ENCODE results near the gene MTHFS. TPM values are rescaled to one million over a fixed set of nuclear protein-coding genes. Genes with fewer than 3 reads are reported as not detected.
A peak's percentile ranks its signal among the peaks of the same experiment; 100 is the strongest.

The MTHFS gene
- total RNA-seq, 1 experiment from 2014 or later: 48.2 TPM

- H3K4me1 ChIP-seq: no peaks in the 10 kb centered on the region
- H3K36me3 Mint-ChIP-seq (ENCODE audit: insufficient read depth, unreplicated experiment): peaks cover 12% of the 10 kb centered on the region
- ChIA-PET CTCF (no interaction called here), POLR2A (no interaction called here)
- intact Hi-C loops (cut with micrococcal nuclease; ENCODE audit: unreplicated experiment): loop anchor here (5.0 kb wide), 1 partner anchor 274 kb away; no protein-coding TSS in a partner anchor
- H3K27ac Mint-ChIP-seq (ENCODE audit: unreplicated experiment): no peak overlapping the region
- no TSS peak for BruUV-seq (replicated peaks)
- H3K4me1 Mint-ChIP-seq (ENCODE audit: low read depth, unreplicated experiment): peaks cover 12% of the 10 kb centered on the region
- no peak overlapping the region for H3K4me3 ChIP-seq (ENCODE audit: low read depth, low read length)
- TF ChIP-seq, protein P1, sequence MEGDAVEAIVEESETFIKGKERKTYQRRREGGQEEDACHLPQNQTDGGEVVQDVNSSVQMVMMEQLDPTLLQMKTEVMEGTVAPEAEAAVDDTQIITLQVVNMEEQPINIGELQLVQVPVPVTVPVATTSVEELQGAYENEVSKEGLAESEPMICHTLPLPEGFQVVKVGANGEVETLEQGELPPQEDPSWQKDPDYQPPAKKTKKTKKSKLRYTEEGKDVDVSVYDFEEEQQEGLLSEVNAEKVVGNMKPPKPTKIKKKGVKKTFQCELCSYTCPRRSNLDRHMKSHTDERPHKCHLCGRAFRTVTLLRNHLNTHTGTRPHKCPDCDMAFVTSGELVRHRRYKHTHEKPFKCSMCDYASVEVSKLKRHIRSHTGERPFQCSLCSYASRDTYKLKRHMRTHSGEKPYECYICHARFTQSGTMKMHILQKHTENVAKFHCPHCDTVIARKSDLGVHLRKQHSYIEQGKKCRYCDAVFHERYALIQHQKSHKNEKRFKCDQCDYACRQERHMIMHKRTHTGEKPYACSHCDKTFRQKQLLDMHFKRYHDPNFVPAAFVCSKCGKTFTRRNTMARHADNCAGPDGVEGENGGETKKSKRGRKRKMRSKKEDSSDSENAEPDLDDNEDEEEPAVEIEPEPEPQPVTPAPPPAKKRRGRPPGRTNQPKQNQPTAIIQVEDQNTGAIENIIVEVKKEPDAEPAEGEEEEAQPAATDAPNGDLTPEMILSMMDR (IDR thresholded peaks at IDR 0.05; ENCODE audit: insufficient read depth in 1 of 2, low read depth in 1 of 2, low read length in 1 of 2, severe bottlenecking in 1 of 2, unreplicated experiment in 1 of 2): no peak
- no peaks in the 10 kb centered on the region for H3K27me3 ChIP-seq (replicated peaks; ENCODE audit: control insufficient read depth, insufficient read depth, low read length)
- DNase-seq: no peak
- no peaks in the 10 kb centered on the region for H3K27me3 Mint-ChIP-seq (ENCODE audit: insufficient read depth, unreplicated experiment)
- no peaks in the 10 kb centered on the region for H3K9me3 Mint-ChIP-seq (ENCODE audit: unreplicated experiment)
- H3K4me3 Mint-ChIP-seq (ENCODE audit: unreplicated experiment): no peak overlapping the region
- H3K9me3 ChIP-seq: no peaks in the 10 kb centered on the region
- no peaks in the 10 kb centered on the region for H3K36me3 ChIP-seq (ENCODE audit: control insufficient read depth, insufficient read depth, low read length)
Measured at GRCh38 chr15:79898369-79898768, 1.6 kb upstream of the MTHFS start.

- H3K27me3 ChIP-seq (replicated peaks; ENCODE audit: control insufficient read depth, insufficient read depth, low read length): no peaks in the 10 kb centered on the region
- TF ChIP-seq, protein P1 (IDR thresholded peaks at IDR 0.05; ENCODE audit: insufficient read depth in 1 of 2, low read depth in 1 of 2, low read length in 1 of 2, severe bottlenecking in 1 of 2, unreplicated experiment in 1 of 2): no peak
- TSS peak; percentile 89 for BruUV-seq (replicated peaks)
- peak overlapping the region; percentile 85 for H3K4me3 Mint-ChIP-seq (ENCODE audit: unreplicated experiment)
- H3K36me3 Mint-ChIP-seq (ENCODE audit: insufficient read depth, unreplicated experiment): peaks cover 13% of the 10 kb centered on the region
- DNase-seq: no peak
- H3K4me1 ChIP-seq: no peaks in the 10 kb centered on the region
- intact Hi-C loops (cut with micrococcal nuclease; ENCODE audit: unreplicated experiment): loop anchor here (1.0 to 5.0 kb wide), 2 partner anchors 162 to 275 kb away; partner anchors contain the start of gene ZFAND6
- ChIA-PET POLR2A (interaction anchor here (0.6 kb wide), 1 partner anchor 12 kb away, joined by 3 read pairs; no protein-coding TSS in a partner anchor), CTCF (interaction anchor here (0.6 kb wide), 1 partner anchor 558 kb away, joined by 3 read pairs; no protein-coding TSS in a partner anchor)
- no peaks in the 10 kb centered on the region for H3K27me3 Mint-ChIP-seq (ENCODE audit: insufficient read depth, unreplicated experiment)
- no peaks in the 10 kb centered on the region for H3K9me3 Mint-ChIP-seq (ENCODE audit: unreplicated experiment)
- H3K4me3 ChIP-seq (ENCODE audit: low read depth, low read length): peak overlapping the region; percentile 87
- H3K36me3 ChIP-seq (ENCODE audit: control insufficient read depth, insufficient read depth, low read length): no peaks in the 10 kb centered on the region
- no peaks in the 10 kb centered on the region for H3K9me3 ChIP-seq
- H3K4me1 Mint-ChIP-seq (ENCODE audit: low read depth, unreplicated experiment): peaks cover 12% of the 10 kb centered on the region
- H3K27ac Mint-ChIP-seq (ENCODE audit: unreplicated experiment): peak overlapping the region; percentile 94
Measured at GRCh38 chr15:79897701-79898113, 893 bp upstream of the MTHFS start.

DNA sequence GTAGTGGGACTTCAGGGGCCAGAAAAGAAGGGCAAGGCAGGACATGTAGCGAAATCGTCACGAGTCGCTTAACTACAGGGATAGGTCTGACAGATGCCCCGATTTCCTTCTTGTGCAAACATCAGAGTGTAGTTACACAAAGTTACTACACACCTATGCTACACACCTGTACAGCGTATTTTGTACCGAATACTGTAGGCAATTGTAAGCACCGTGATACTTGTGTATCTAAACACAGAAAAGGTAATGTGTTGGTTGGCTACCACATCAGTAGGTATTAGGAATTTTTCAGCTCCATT is 515 bp upstream of the MTHFS start:
- H3K9me3 Mint-ChIP-seq (ENCODE audit: unreplicated experiment): no peaks in the 10 kb centered on the region
- H3K4me3 Mint-ChIP-seq (ENCODE audit: unreplicated experiment): peak overlapping the region; percentile 85
- H3K9me3 ChIP-seq: no peaks in the 10 kb centered on the region
- no TSS peak for BruUV-seq (replicated peaks)
- ChIA-PET POLR2A (no interaction called here), CTCF (interaction anchor here (0.6 kb wide), 1 partner anchor 557 kb away, joined by 3 read pairs; no protein-coding TSS in a partner anchor)
- no peaks in the 10 kb centered on the region for H3K27me3 ChIP-seq (replicated peaks; ENCODE audit: control insufficient read depth, insufficient read depth, low read length)
- TF ChIP-seq, protein P1 (IDR thresholded peaks at IDR 0.05; ENCODE audit: insufficient read depth in 1 of 2, low read depth in 1 of 2, low read length in 1 of 2, severe bottlenecking in 1 of 2, unreplicated experiment in 1 of 2): no peak
- H3K4me1 Mint-ChIP-seq (ENCODE audit: low read depth, unreplicated experiment): peaks cover 12% of the 10 kb centered on the region
- H3K36me3 ChIP-seq (ENCODE audit: control insufficient read depth, insufficient read depth, low read length): no peaks in the 10 kb centered on the region
- no peak for DNase-seq
- intact Hi-C loops (cut with micrococcal nuclease; ENCODE audit: unreplicated experiment): loop anchor here (1.0 to 5.0 kb wide), 2 partner anchors 162 to 275 kb away; partner anchors contain the start of gene ZFAND6
- peak overlapping the region; percentile 87 for H3K4me3 ChIP-seq (ENCODE audit: low read depth, low read length)
- no peaks in the 10 kb centered on the region for H3K4me1 ChIP-seq
- H3K27me3 Mint-ChIP-seq (ENCODE audit: insufficient read depth, unreplicated experiment): no peaks in the 10 kb centered on the region
- H3K27ac Mint-ChIP-seq (ENCODE audit: unreplicated experiment): peak overlapping the region; percentile 94
- H3K36me3 Mint-ChIP-seq (ENCODE audit: insufficient read depth, unreplicated experiment): peaks cover 17% of the 10 kb centered on the region

Data from Caco-2 (cell line).